GM23338 (cell line): ENCODE results near the gene SBK3. TPM values are rescaled to one million over a fixed set of nuclear protein-coding genes. Genes with fewer than 3 reads are reported as not detected.

Source experiments
- ATAC-seq: fragments of 200-7000 bp; cut with Tn5 transposase; 3 replicates; pipeline ENCODE4 v1.9.1; 2020
- DNase-seq: peaks from one replicate; pipeline ENCODE4 v3.0.0-alpha.2; 2015; ENCODE audit warnings: low spot score
- H2AFZ ChIP-seq: fragments of 200-600 bp; sonication (generic); 2 replicates; pipeline ENCODE4 v1.8.0; 2016; ENCODE audit warnings: antibody characterized with exemption, mild to moderate bottlenecking, moderate library complexity
- H3F3A ChIP-seq: fragments of 200-600 bp; sonication (generic); replicated peaks from 2 replicates; pipeline ENCODE4 v1.8.0; 2017; ENCODE audit warnings: antibody characterized with exemption, mixed run types, low read depth
- H3K27ac ChIP-seq: fragments of 200-600 bp; sonication (generic); 2 replicates; pipeline ENCODE4 v1.6.1; 2016; ENCODE audit warnings: low read depth
- H3K27me3 ChIP-seq: fragments of 200-600 bp; sonication (generic); 2 replicates; pipeline ENCODE4 v1.8.0; 2016; ENCODE audit warnings: mild to moderate bottlenecking, mixed run types, moderate library complexity; ENCODE audit not compliant: insufficient read depth
- H3K36me3 ChIP-seq: fragments of 200-600 bp; sonication (generic); 2 replicates; pipeline ENCODE4 v1.8.0; 2016; ENCODE audit warnings: mild to moderate bottlenecking; ENCODE audit not compliant: insufficient read depth
- H3K4me1 ChIP-seq: fragments of 200-600 bp; sonication (generic); 2 replicates; pipeline ENCODE4 v1.8.0; 2016; ENCODE audit warnings: mild to moderate bottlenecking, moderate library complexity; ENCODE audit not compliant: insufficient read depth
- H3K4me2 ChIP-seq: fragments of 200-600 bp; sonication (generic); 2 replicates; pipeline ENCODE4 v1.7.1; 2017; ENCODE audit warnings: mixed run types
- H3K4me3 ChIP-seq: fragments of 200-600 bp; sonication (generic); 2 replicates; pipeline ENCODE4 v1.6.1; 2016; ENCODE audit warnings: mixed run types
- H3K79me2 ChIP-seq: fragments of 200-600 bp; sonication (generic); replicated peaks from 2 replicates; pipeline ENCODE4 v1.8.0; 2017; ENCODE audit warnings: mild to moderate bottlenecking; ENCODE audit not compliant: insufficient read depth
- H3K9me2 ChIP-seq: fragments of 200-600 bp; sonication (generic); 2 replicates; pipeline ENCODE4 v1.8.0; 2017; ENCODE audit not compliant: insufficient read depth
- H4K20me1 ChIP-seq: fragments of 200-600 bp; sonication (generic); replicated peaks from 2 replicates; pipeline ENCODE4 v1.8.0; 2017; ENCODE audit warnings: mild to moderate bottlenecking; ENCODE audit not compliant: insufficient read depth
- H3K27ac Mint-ChIP-seq: 2 replicates; pipeline ENCODE4 v1.8.0; 2020; ENCODE audit warnings: inconsistent platforms, mild to moderate bottlenecking, moderate library complexity, mixed read lengths
- H3K27me3 Mint-ChIP-seq: 3 replicates; pipeline ENCODE4 v1.8.0; 2022; ENCODE audit warnings: low read depth, mild to moderate bottlenecking, moderate library complexity, mixed read lengths, inconsistent platforms; ENCODE audit not compliant: insufficient read depth, poor library complexity
- H3K36me3 Mint-ChIP-seq: 3 replicates; pipeline ENCODE4 v1.8.0; 2021; ENCODE audit warnings: low read depth, mild to moderate bottlenecking, inconsistent platforms, moderate library complexity, mixed read lengths
- H3K4me1 Mint-ChIP-seq: 3 replicates; pipeline ENCODE4 v1.8.0; 2020; ENCODE audit warnings: mild to moderate bottlenecking, inconsistent platforms, mixed read lengths
- H3K4me3 Mint-ChIP-seq: 3 replicates; pipeline ENCODE4 v1.8.0; 2021; ENCODE audit warnings: moderate library complexity, mild to moderate bottlenecking, inconsistent platforms, mixed read lengths
- H3K9me3 Mint-ChIP-seq: 3 replicates; pipeline ENCODE4 v1.8.0; 2020; ENCODE audit warnings: moderate library complexity, mild to moderate bottlenecking, inconsistent platforms, mixed read lengths
- CREB1 ChIP-seq: fragments of 250-450 bp; sonication (Bioruptor Pico); IDR thresholded peaks from 2 replicates; pipeline ENCODE4 v1.5.0; 2020; ENCODE audit warnings: low read depth, mild to moderate bottlenecking, moderate library complexity
- EZH2 ChIP-seq: fragments of 200-600 bp; sonication (generic); IDR thresholded peaks from one replicate; pipeline ENCODE4 v1.8.0; 2017; ENCODE audit warnings: antibody characterized with exemption, mild to moderate bottlenecking, low read depth; ENCODE audit not compliant: unreplicated experiment
- EZH2phosphoT487 ChIP-seq: fragments of 200-600 bp; sonication (generic); IDR thresholded peaks from one replicate; pipeline ENCODE4 v1.8.1; 2018; ENCODE audit warnings: antibody characterized with exemption; ENCODE audit not compliant: unreplicated experiment
- JUNB ChIP-seq: IDR thresholded peaks from one replicate; pipeline ENCODE4 v1.6.1; 2016; ENCODE audit warnings: antibody characterized with exemption; ENCODE audit not compliant: unreplicated experiment
- NANOG ChIP-seq: IDR thresholded peaks from 2 replicates; pipeline ENCODE4 v1.6.1; 2016; ENCODE audit warnings: antibody characterized with exemption, borderline replicate concordance
- POLR2AphosphoS5 ChIP-seq: IDR thresholded peaks from 2 replicates; pipeline ENCODE4 v1.6.1; 2016; ENCODE audit warnings: antibody characterized with exemption, low read depth
- STAT1 ChIP-seq: IDR thresholded peaks from one replicate; pipeline ENCODE4 v1.6.1; 2016; ENCODE audit warnings: antibody characterized with exemption; ENCODE audit not compliant: unreplicated experiment
- ZNF331 ChIP-seq: fragments of 250-450 bp; sonication (Bioruptor Pico); IDR thresholded peaks from 2 replicates; pipeline ENCODE4 v1.5.0; 2020; ENCODE audit warnings: low read depth, mild to moderate bottlenecking, moderate library complexity
- polyA plus RNA-seq: library from polyadenylated mRNA; unstranded; fragments of >200 nt; fragmentation: Nextera tagmentation; extraction: Ambion mirVana; gene quantifications from 2 replicates; pipeline ENCODE4 v1.2.1, GENCODE V29; 2016
- total RNA-seq: library from RNA; depleted of rRNA; stranded (reverse); fragments of >200 nt; shearing (Covaris generic); gene quantifications from 2 replicates; pipeline ENCODE4 v1.2.3, GENCODE V29; 2014
- TF ChIP-seq, protein P1 (sequence below): fragments of 250-450 bp; sonication (Bioruptor Pico); IDR thresholded peaks from 2 replicates; pipeline ENCODE4 v1.5.0; 2020; ENCODE audit warnings: mild to moderate bottlenecking, moderate library complexity
- TF ChIP-seq, protein P2 (sequence below), 2 experiments: fragments of 200-600 bp in 1 of 2; sonication (generic) in 1 of 2; conservative IDR thresholded peaks; 2 replicates each; pipeline versions ENCODE4 v1.5.1 to v1.6.1; 2016 to 2017; ENCODE audit warnings: antibody characterized with exemption in 2 of 2, low read depth in 2 of 2, mild to moderate bottlenecking in 2 of 2, moderate library complexity in 1 of 2
- TF ChIP-seq, protein P3 (sequence below): IDR thresholded peaks from 2 replicates; pipeline ENCODE4 v1.6.1; 2016; ENCODE audit warnings: antibody characterized with exemption
- TF ChIP-seq, protein P4 (sequence below): IDR thresholded peaks from one replicate; pipeline ENCODE4 v1.6.1; 2018; ENCODE audit warnings: antibody characterized with exemption; ENCODE audit not compliant: unreplicated experiment

Gene SBK3
- total and polyA plus RNA-seq, 2 experiments from 2014 or later = 0.27 to 0.94 TPM

DNA sequence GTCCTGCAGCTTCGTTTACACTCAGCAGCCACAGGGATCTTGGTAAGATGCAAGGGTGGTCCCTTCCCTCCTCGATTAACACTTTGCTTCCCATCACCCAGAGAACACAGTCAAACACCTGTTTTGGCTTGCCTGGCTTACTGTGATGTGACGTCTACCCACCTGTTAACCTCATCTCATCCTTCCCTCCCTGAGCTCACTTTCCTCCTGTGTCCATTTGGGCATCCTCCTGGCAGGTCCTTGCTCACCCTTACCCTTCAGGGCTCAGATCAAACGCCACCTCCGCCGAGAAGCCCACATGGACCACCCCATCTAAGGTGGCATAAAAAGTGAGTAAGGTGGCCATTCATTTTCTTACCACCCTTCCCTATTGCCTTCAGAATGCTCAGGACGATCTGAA is 44.8 kb upstream of the SBK3 start (continued):
- TF ChIP-seq, protein P1, sequence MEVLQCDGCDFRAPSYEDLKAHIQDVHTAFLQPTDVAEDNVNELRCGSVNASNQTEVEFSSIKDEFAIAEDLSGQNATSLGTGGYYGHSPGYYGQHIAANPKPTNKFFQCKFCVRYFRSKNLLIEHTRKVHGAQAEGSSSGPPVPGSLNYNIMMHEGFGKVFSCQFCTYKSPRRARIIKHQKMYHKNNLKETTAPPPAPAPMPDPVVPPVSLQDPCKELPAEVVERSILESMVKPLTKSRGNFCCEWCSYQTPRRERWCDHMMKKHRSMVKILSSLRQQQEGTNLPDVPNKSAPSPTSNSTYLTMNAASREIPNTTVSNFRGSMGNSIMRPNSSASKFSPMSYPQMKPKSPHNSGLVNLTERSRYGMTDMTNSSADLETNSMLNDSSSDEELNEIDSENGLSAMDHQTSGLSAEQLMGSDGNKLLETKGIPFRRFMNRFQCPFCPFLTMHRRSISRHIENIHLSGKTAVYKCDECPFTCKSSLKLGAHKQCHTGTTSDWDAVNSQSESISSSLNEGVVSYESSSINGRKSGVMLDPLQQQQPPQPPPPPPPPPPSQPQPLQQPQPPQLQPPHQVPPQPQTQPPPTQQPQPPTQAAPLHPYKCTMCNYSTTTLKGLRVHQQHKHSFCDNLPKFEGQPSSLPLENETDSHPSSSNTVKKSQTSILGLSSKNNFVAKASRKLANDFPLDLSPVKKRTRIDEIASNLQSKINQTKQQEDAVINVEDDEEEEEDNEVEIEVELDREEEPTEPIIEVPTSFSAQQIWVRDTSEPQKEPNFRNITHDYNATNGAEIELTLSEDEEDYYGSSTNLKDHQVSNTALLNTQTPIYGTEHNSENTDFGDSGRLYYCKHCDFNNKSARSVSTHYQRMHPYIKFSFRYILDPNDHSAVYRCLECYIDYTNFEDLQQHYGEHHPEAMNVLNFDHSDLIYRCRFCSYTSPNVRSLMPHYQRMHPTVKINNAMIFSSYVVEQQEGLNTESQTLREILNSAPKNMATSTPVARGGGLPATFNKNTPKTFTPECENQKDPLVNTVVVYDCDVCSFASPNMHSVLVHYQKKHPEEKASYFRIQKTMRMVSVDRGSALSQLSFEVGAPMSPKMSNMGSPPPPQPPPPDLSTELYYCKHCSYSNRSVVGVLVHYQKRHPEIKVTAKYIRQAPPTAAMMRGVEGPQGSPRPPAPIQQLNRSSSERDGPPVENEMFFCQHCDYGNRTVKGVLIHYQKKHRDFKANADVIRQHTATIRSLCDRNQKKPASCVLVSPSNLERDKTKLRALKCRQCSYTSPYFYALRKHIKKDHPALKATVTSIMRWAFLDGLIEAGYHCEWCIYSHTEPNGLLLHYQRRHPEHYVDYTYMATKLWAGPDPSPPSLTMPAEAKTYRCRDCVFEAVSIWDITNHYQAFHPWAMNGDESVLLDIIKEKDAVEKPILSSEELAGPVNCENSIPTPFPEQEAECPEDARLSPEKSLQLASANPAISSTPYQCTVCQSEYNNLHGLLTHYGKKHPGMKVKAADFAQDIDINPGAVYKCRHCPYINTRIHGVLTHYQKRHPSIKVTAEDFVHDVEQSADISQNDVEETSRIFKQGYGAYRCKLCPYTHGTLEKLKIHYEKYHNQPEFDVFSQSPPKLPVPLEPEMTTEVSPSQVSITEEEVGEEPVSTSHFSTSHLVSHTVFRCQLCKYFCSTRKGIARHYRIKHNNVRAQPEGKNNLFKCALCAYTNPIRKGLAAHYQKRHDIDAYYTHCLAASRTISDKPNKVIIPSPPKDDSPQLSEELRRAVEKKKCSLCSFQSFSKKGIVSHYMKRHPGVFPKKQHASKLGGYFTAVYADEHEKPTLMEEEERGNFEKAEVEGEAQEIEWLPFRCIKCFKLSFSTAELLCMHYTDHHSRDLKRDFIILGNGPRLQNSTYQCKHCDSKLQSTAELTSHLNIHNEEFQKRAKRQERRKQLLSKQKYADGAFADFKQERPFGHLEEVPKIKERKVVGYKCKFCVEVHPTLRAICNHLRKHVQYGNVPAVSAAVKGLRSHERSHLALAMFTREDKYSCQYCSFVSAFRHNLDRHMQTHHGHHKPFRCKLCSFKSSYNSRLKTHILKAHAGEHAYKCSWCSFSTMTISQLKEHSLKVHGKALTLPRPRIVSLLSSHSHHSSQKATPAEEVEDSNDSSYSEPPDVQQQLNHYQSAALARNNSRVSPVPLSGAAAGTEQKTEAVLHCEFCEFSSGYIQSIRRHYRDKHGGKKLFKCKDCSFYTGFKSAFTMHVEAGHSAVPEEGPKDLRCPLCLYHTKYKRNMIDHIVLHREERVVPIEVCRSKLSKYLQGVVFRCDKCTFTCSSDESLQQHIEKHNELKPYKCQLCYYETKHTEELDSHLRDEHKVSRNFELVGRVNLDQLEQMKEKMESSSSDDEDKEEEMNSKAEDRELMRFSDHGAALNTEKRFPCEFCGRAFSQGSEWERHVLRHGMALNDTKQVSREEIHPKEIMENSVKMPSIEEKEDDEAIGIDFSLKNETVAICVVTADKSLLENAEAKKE (CRISPR knock-in tag) = no peak
- no peak for TF ChIP-seq NANOG

DNA sequence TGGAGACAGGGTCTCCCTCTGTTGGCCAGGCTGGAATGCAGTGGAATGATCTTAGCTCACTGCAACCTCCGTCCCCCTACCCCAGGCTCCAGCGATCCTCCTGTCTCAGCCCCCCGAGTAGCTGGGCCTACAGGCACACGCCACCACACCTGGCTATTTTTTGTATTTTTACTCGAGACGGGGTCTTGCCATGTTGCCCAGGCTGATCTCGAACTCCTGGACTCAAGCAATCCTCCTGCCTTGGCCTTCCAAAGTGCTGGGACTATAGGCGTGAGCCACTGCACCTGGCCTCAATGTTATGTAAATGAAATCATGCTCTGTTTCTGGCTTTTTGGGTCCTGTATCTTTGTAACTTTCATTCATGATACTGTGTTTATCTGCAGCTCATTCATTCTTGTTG is 43.4 kb upstream of the SBK3 start:
- peaks cover 27% of the 10 kb centered on the region for H3K27me3 Mint-ChIP-seq
- H3K4me1 Mint-ChIP-seq = peaks cover 40% of the 10 kb centered on the region
- peaks cover 11% of the 10 kb centered on the region; the same call in 2 of the 3 replicates for H3K36me3 Mint-ChIP-seq
- Histone ChIP-seq H2AFZ (no peak overlapping the region), H3K9me2 (no peaks in the 10 kb centered on the region), H4K20me1 (no peaks in the 10 kb centered on the region), H3K36me3 (no peaks in the 10 kb centered on the region), H3F3A (peaks cover 24% of the 10 kb centered on the region), H3K79me2 (no peaks in the 10 kb centered on the region), H3K4me3 (no peak overlapping the region), H3K4me2 (no peak overlapping the region), H3K27me3 (peaks cover 40% of the 10 kb centered on the region), H3K4me1 (peaks cover 25% of the 10 kb centered on the region), H3K27ac (no peak overlapping the region)
- no peak overlapping the region for H3K27ac Mint-ChIP-seq
- H3K9me3 Mint-ChIP-seq = no peaks in the 10 kb centered on the region; the same call in 1 of the 3 replicates
- H3K4me3 Mint-ChIP-seq = no peak overlapping the region; the same call in 2 of the 3 replicates
- DNase-seq (no peak), ATAC-seq (no peak)
- no peak for TF ChIP-seq STAT1
- TF ChIP-seq CREB1 (CRISPR knock-in tag) = no peak
- no peak for TF ChIP-seq ZNF331 (CRISPR knock-in tag)
- TF ChIP-seq NANOG = no peak
- no peak for TF ChIP-seq JUNB
- no peak for TF ChIP-seq EZH2phosphoT487
- TF ChIP-seq, protein P2, sequence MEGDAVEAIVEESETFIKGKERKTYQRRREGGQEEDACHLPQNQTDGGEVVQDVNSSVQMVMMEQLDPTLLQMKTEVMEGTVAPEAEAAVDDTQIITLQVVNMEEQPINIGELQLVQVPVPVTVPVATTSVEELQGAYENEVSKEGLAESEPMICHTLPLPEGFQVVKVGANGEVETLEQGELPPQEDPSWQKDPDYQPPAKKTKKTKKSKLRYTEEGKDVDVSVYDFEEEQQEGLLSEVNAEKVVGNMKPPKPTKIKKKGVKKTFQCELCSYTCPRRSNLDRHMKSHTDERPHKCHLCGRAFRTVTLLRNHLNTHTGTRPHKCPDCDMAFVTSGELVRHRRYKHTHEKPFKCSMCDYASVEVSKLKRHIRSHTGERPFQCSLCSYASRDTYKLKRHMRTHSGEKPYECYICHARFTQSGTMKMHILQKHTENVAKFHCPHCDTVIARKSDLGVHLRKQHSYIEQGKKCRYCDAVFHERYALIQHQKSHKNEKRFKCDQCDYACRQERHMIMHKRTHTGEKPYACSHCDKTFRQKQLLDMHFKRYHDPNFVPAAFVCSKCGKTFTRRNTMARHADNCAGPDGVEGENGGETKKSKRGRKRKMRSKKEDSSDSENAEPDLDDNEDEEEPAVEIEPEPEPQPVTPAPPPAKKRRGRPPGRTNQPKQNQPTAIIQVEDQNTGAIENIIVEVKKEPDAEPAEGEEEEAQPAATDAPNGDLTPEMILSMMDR (conservative IDR thresholded peaks at IDR 0.05; ENCODE audit: low read depth in 2 of 2) = no peak
- TF ChIP-seq POLR2AphosphoS5 = no peak
- TF ChIP-seq, protein P3, sequence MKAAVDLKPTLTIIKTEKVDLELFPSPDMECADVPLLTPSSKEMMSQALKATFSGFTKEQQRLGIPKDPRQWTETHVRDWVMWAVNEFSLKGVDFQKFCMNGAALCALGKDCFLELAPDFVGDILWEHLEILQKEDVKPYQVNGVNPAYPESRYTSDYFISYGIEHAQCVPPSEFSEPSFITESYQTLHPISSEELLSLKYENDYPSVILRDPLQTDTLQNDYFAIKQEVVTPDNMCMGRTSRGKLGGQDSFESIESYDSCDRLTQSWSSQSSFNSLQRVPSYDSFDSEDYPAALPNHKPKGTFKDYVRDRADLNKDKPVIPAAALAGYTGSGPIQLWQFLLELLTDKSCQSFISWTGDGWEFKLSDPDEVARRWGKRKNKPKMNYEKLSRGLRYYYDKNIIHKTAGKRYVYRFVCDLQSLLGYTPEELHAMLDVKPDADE = no peak
- no peak for TF ChIP-seq EZH2
- TF ChIP-seq, protein P4, sequence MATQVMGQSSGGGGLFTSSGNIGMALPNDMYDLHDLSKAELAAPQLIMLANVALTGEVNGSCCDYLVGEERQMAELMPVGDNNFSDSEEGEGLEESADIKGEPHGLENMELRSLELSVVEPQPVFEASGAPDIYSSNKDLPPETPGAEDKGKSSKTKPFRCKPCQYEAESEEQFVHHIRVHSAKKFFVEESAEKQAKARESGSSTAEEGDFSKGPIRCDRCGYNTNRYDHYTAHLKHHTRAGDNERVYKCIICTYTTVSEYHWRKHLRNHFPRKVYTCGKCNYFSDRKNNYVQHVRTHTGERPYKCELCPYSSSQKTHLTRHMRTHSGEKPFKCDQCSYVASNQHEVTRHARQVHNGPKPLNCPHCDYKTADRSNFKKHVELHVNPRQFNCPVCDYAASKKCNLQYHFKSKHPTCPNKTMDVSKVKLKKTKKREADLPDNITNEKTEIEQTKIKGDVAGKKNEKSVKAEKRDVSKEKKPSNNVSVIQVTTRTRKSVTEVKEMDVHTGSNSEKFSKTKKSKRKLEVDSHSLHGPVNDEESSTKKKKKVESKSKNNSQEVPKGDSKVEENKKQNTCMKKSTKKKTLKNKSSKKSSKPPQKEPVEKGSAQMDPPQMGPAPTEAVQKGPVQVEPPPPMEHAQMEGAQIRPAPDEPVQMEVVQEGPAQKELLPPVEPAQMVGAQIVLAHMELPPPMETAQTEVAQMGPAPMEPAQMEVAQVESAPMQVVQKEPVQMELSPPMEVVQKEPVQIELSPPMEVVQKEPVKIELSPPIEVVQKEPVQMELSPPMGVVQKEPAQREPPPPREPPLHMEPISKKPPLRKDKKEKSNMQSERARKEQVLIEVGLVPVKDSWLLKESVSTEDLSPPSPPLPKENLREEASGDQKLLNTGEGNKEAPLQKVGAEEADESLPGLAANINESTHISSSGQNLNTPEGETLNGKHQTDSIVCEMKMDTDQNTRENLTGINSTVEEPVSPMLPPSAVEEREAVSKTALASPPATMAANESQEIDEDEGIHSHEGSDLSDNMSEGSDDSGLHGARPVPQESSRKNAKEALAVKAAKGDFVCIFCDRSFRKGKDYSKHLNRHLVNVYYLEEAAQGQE = no peak
